Cardiac septum (tissue), 1 donor: Measurements from ENCODE around the gene PTGFRN. TPM values are rescaled to one million over a fixed set of nuclear protein-coding genes. Genes with fewer than 3 reads are reported as not detected.

Experiments used
- DNase-seq: peaks from one replicate; pipeline ENCODE4 v3.0.0-alpha.2; 2020; ENCODE audit warnings: low spot score
- intact Hi-C: fragments of 100-400 bp; cut with DNase I; formaldehyde crosslinking; loops from one replicate; pipeline ENCODE4 v1.14.0; 2022
- total RNA-seq: library from RNA; stranded (reverse); fragmentation: NEBNext Ultra II Directional; extraction: Animal tissue kit (Norgen Biotek cat#: 25700); gene quantifications from one replicate; pipeline ENCODE4 v1.2.1, GENCODE V29; 2021
- donor health status: DM: no; HTN: no; CAD: no.

PTGFRN gene
- total RNA-seq, 1 donor from 2014 or later = 216 TPM

DNA sequence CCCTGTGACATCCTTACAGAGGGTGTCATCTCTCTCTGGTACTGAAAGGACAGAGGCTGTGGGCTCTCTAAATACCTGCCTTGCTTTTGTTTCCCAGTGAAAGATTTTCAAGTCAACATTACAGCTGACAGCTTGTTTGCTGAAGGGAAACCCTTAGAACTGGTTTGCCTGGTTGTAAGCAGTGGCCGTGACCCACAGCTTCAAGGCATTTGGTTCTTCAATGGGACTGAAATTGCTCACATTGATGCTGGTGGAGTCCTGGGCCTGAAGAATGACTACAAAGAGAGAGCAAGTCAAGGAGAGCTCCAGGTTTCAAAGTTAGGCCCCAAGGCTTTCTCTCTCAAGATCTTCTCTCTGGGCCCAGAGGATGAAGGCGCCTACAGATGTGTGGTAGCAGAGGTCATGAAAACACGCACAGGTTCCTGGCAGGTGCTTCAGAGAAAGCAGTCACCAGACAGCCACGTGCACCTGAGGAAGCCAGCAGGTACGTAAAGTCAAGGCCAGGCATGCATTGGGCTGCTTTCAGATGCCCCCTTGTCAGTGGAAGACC, 103.7 kb downstream of the PTGFRN start:
- no peak for DNase-seq
- intact Hi-C loops = no loop called here

GRCh38 chr1:117014209-117014608, 104.5 kb downstream of the PTGFRN start:
- intact Hi-C loops = no loop called here
- DNase-seq = no peak

DNA sequence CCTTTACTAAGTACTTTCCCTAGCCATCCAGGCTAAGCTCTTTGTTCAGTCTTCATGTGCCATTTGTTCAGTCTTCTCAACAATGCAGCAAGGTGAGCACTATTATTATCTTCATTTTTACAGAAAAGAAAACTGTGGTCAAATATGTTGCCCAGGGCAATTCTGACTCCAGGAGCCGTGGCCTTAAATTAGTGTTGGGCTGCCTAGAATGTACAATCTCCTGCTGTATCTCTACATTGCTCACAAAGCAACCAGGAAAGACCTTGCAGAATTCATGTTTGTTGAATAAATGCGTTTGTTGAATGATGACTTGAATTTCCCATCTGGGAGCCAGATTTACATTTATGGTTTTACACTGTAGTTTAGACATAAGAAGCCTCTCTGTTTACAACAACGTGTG, 106.0 kb downstream of the PTGFRN start:
- no peak for DNase-seq
- intact Hi-C loops = no loop called here

GRCh38 chr1:117017062-117017461, 107.3 kb downstream of the PTGFRN start:
- DNase-seq = no peak
- intact Hi-C loops = no loop called here

DNA sequence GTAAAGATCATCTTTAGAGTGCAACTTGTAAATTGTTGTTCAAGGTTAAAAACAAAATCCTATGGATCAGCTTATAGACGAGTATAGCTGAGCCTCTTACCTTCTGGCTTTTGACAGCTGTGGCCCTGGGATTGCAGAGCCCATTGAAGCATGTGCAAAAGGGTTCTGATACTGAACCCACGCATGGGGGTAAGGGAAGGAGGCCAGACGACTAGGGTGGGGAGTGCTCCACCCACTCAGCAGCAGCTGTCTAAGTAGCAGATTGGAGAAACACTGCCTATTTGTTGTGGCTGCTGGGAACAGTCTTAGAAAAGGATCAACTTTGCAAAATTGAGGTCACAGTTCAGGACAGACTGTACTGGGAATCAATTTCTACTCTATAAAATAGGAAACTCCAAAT, 107.9 kb downstream of the PTGFRN start:
- intact Hi-C loops = no loop called here
- DNase-seq = no peak

DNA sequence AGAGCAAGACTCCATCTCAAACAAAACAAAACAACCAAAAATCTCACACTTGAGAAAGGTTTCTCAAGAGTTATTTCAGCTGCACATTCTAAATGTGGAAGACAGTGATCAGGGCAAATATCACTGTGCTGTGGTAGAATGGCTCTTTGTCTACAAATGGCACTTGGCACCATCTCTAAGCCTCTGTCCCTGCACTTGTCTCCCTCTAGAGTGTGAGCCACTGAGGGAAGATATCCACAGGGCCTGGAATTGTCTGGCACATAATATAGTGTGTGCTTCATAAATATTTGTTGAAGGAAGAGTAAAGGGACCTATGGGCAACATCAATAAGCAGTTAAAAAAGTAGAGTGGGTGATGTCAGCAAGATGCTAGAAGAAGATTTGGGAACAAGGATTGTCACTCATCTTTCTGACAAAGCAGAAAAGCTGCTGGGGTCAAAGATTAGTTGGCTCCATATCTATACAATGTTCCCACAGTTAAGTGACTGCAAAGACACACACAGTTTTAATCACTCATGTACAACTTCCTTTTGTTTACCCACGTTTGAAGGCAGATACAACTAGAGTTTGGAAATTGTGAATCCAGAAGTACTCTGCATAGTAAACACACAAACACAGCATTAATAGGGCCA, 110.9 kb downstream of the PTGFRN start:
- intact Hi-C loops = no loop called here
- DNase-seq = no peak

DNA sequence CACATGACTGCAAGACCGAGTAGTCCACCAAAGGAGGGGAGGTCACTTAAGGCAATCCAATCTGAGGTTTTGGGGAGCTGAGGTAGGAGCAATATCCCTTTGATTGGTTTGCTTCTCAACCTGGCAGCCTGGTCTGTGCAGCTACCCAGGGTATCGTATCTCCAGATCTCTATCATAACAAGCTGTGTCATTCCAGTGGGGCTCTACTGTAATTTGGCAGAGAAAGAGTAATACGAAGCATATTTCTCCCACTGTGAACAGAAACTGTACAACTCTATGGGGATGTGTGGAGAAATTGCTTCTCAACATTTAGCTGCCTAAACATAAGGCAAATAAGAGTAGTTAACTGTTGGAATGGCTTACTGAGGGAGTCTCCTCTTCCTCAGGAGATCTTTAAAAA, 112.4 kb downstream of the PTGFRN start:
- DNase-seq = no peak
- intact Hi-C loops = no loop called here

- intact Hi-C loops = no loop called here
- no peak for DNase-seq
Measured at GRCh38 chr1:117025568-117025967, 115.9 kb downstream of the PTGFRN start.

- intact Hi-C loops = no loop called here
- DNase-seq = no peak
Measured at GRCh38 chr1:117026361-117026760, 116.6 kb downstream of the PTGFRN start.

- no peak for DNase-seq
- intact Hi-C loops = no loop called here
Measured at GRCh38 chr1:117029685-117030084, 120.0 kb downstream of the PTGFRN start.

GRCh38 chr1:117030271-117030877, 120.7 kb downstream of the PTGFRN start:
- no peak for DNase-seq
- intact Hi-C loops = no loop called here

- intact Hi-C loops = no loop called here
Measured at GRCh38 chr1:117032266-117032665, 122.5 kb downstream of the PTGFRN start.

DNA sequence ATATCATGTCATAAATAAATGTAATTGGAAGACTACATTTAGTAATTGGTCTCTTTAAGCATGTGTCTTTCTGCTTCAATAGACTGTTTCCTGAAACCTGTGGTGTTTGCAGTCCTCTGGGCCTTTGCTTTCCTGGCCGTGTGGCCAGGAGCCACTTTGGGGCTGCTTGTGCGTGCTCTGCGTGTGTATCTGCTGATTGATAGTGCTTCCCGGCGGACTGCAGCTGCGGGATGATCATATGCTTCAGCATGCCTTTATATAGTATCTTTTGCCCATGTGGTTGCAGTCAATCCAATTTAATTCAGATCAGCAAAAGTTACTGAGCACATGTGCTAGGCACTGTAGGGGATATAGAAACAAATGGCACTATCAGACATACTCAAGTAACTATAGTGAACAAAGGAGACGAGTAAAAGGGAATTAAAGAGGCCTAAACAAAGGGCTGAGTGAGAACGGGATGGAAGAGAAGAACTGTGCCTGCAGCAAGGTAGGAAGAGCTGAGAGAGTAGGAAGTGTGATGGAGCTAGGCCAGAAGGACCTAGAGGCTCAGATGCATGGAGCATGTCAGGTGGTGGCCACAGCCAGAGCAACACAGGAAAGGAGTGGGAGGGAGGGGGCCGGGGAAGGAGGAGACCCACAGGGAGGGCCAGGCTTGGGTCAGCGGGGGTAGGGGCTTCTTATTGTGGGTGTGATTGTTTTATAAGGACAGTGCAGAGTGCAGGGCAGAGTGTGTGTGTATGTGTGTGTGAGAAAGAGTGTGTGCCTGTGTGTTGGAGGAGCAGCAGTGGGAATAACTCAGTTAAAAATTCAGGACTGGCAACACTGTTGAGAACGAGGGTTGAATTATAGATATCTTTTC, 123.2 kb downstream of the PTGFRN start:
- intact Hi-C loops = no loop called here
- DNase-seq = no peak

More at GRCh38 chr1:117032266-117032665, 122.5 kb downstream of the PTGFRN start:
- DNase-seq = no peak

DNA sequence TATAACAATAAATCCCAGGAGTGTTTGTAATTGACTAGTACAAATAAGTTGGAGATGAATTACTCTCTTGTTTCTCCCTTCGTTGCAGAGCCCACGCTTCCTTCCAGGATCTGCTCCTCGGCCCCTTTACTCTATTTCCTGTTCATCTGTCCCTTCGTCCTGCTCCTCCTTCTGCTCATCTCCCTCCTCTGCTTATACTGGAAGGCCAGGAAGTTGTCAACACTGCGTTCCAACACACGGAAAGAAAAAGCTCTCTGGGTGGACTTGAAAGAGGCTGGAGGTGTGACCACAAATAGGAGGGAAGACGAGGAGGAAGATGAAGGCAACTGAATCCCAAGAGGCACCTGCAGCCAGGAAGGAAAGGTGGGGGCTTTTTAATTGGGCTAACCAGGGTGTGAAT, 124.1 kb downstream of the PTGFRN start:
- no peak for DNase-seq
- intact Hi-C loops = no loop called here

- DNase-seq = no peak
- intact Hi-C loops = no loop called here
Measured at GRCh38 chr1:117034791-117035290, 125.1 kb downstream of the PTGFRN start.

DNA sequence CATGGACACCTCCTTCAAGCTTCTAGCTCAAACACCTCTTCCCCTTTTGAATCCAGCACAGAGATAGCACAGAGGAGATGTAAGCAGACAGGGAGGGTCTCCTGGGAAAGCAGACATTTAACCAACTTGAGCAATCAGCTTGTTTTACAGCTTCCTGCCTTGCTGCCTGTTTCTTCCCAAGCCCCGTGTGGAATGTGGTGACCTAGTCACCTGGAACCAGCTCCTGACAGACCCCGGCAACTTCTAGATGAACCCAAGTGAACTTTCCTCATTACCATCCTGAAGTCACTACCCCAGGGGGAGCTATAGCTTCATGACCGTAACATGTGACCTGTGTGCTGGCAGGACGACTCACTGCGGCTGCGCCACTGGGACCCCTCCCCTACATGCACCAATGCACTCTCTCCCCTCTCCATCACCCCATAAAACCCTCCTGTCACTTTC, 126.3 kb downstream of the PTGFRN start:
- DNase-seq = no peak
- intact Hi-C loops = no loop called here

DNA sequence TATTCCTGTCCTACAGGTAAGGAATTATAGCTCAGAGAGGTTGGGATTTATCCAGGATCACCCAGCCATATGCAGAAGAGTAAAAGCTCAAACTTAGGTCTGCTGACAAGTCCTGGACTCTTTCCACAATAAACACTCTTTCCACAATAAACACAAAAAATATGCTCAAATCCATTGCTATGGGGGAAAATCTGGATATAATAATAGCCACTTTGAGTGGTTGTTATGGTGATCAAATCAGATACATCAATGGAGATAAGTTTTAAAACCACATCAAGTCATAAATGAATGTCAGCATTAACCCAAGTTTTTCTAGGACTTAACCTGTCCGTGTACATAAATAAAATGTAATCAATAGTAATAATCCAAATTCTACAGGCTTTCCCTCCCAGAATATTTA, 128.1 kb downstream of the PTGFRN start:
- no peak for DNase-seq
- intact Hi-C loops = no loop called here

- intact Hi-C loops = no loop called here
- no peak for DNase-seq
Measured at GRCh38 chr1:117038236-117038635, 128.5 kb downstream of the PTGFRN start.
